ENCODE data around the gene TRAPPC3.
"Not testable (repeated sequence)": the region's sequence is repeated elsewhere in the genome, so short reads cannot be mapped to it uniquely, and the experiment has no call there.

DNA sequence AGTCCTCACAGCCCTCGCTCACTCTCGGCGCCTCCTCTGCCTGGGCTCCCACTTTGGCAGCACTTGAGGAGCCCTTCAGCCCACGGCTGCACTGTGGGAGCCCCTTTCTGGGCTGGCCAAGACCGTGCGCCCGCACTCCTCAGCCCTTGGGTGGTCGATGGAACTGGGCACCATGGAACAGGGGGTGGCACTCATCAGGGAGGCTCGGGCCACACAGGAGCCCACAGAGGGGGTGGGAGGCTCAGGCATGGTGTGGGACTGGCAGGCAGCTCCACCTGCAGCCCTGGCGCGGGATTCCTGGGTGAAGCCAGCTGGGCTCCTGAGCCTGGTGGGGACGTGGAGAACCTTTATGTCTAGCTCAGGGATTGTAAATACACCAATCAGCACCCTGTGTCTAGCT lies 47.5 kb upstream of the TRAPPC3 start:
- not testable (repeated sequence) for TF ChIP-seq EZH2phosphoT487 (IDR thresholded peaks at IDR 0.05; ENCODE audit: borderline replicate concordance); POLR2A (IDR thresholded peaks at IDR 0.05; ENCODE audit: borderline replicate concordance, extremely low read depth, insufficient read depth, insufficient read length); RAD21 (IDR thresholded peaks at IDR 0.05; ENCODE audit: low read depth); CTCF (IDR thresholded peaks at IDR 0.05 in 2 of 3, conservative IDR thresholded peaks at IDR 0.05 in 1 of 3; ENCODE audit: borderline replicate concordance in 1 of 3, insufficient read depth in 1 of 3, low read depth in 2 of 3, low read length in 2 of 3); SRF (IDR thresholded peaks at IDR 0.05; ENCODE audit: low read depth); CBX3 (IDR thresholded peaks at IDR 0.05; ENCODE audit: low read depth); ZBTB33 (IDR thresholded peaks at IDR 0.05; ENCODE audit: extremely low read depth, insufficient replicate concordance, low read length); POLR2AphosphoS5 (IDR thresholded peaks at IDR 0.05; ENCODE audit: low read depth, low read length); EGR1 (IDR thresholded peaks at IDR 0.05; ENCODE audit: low read depth); SP1 (IDR thresholded peaks at IDR 0.05; ENCODE audit: low read depth); CEBPB (IDR thresholded peaks at IDR 0.05; ENCODE audit: low read depth); YY1 (IDR thresholded peaks at IDR 0.05; ENCODE audit: extremely low read depth, insufficient replicate concordance, low read depth, low read length)
